Activated T-cell treated with anti-CD3 and anti-CD28 coated beads, Interleukin-2, amount 50 U/mL, for 48 hours (primary cell): ENCODE results near the gene UBE2A.

Source experiments
- DNase-seq, 2 experiments: peaks; one replicate each; pipeline ENCODE4 v3.0.0-alpha.2; 2020

Gene UBE2A

GRCh38 chrX:119574394-119575266, at the start of gene UBE2A:
UBE2A (plus strand) TSS chrX:119574563; CDS start chrX:119574712, 149 bp downstream.
- DNase-seq, result peak; percentile 89 to 91

- DNase-seq, result no peak
Measured at GRCh38 chrX:119529345-119530276, 44.8 kb upstream of the UBE2A start.

- DNase-seq, result no peak
Measured at GRCh38 chrX:119537487-119537886, 36.9 kb upstream of the UBE2A start.

GRCh38 chrX:119539872-119540271, 34.5 kb upstream of the UBE2A start:
- peak in 1 of 2 experiments; percentile 19 for DNase-seq

- no peak for DNase-seq
Measured at GRCh38 chrX:119541188-119541587, 33.2 kb upstream of the UBE2A start.

- no peak for DNase-seq
Measured at GRCh38 chrX:119549327-119550016, 24.9 kb upstream of the UBE2A start.

- no peak for DNase-seq
Measured at GRCh38 chrX:119552508-119552907, 21.9 kb upstream of the UBE2A start.

- peak; percentile 87 to 88 for DNase-seq
Measured at GRCh38 chrX:119565107-119565663, 9.2 kb upstream of the UBE2A start, which contains the start of gene STEEP1. STEEP1 (minus strand) TSS chrX:119565409; CDS start chrX:119565355, 54 bp downstream.

GRCh38 chrX:119570351-119570835, 4.0 kb upstream of the UBE2A start:
- DNase-seq, result no peak

- DNase-seq, result no peak
Measured at GRCh38 chrX:119573222-119573621, 1.1 kb upstream of the UBE2A start.

- DNase-seq, result no peak
Measured at GRCh38 chrX:119573840-119574393, 446 bp upstream of the UBE2A start.

- DNase-seq, result no peak
Measured at GRCh38 chrX:119579414-119579813, 5.1 kb downstream of the UBE2A start.

GRCh38 chrX:119583431-119584059, 9.2 kb downstream of the UBE2A start:
- DNase-seq, result no peak

- DNase-seq, result no peak
Measured at GRCh38 chrX:119589810-119590209, 15.4 kb downstream of the UBE2A start.

- DNase-seq, result no peak
Measured at GRCh38 chrX:119602701-119603255, 28.4 kb downstream of the UBE2A start.

- no peak for DNase-seq
Measured at GRCh38 chrX:119604766-119605463, 30.6 kb downstream of the UBE2A start.

- DNase-seq, result peak; percentile 50 to 56
Measured at GRCh38 chrX:119605464-119606279, 31.3 kb downstream of the UBE2A start.

GRCh38 chrX:119606280-119607017, 32.1 kb downstream of the UBE2A start, which contains the start of gene NKRF:
NKRF (minus strand) TSS chrX:119606424.
- peak; percentile 90 to 92 for DNase-seq

- no peak for DNase-seq
Measured at GRCh38 chrX:119607018-119607389, 32.6 kb downstream of the UBE2A start.
